Brain microvascular endothelial cell (primary cell): ENCODE data around the gene CSF1R.

Source experiments
- DNase-seq: peaks from one replicate; pipeline ENCODE4 v3.0.0-alpha.2; 2020
- H3K27ac ChIP-seq: fragments of 250-450 bp; sonication (Bioruptor Pico); 2 replicates; pipeline ENCODE4 v1.5.1; 2020; ENCODE audit warnings: mild to moderate bottlenecking, moderate library complexity
- H3K27me3 ChIP-seq: fragments of 250-450 bp; sonication (Bioruptor Pico); replicated peaks from 2 replicates; pipeline ENCODE4 v1.5.1; 2020; ENCODE audit warnings: mild to moderate bottlenecking
- H3K36me3 ChIP-seq: fragments of 250-450 bp; sonication (Bioruptor Pico); replicated peaks from 2 replicates; pipeline ENCODE4 v1.5.1; 2020; ENCODE audit warnings: mild to moderate bottlenecking
- H3K4me3 ChIP-seq: 2 replicates; pipeline ENCODE4 v1.5.1; 2011; ENCODE audit warnings: low read depth, mild to moderate bottlenecking, control low read depth, low read length, moderate library complexity
- in situ Hi-C: cut with HindIII; loops from 2 replicates; pipeline ENCODE4 v1.10.0; 2017; ENCODE audit warnings: low sequenced_read_pairs, low pct_ligation_motif_present
- TF ChIP-seq, protein P1 (sequence below): IDR thresholded peaks from 2 replicates; pipeline ENCODE4 v1.5.1; 2011; ENCODE audit warnings: low read depth, mild to moderate bottlenecking, moderate library complexity, low read length, control low read depth, inconsistent platforms; ENCODE audit errors: missing control alignments

CSF1R gene

DNA sequence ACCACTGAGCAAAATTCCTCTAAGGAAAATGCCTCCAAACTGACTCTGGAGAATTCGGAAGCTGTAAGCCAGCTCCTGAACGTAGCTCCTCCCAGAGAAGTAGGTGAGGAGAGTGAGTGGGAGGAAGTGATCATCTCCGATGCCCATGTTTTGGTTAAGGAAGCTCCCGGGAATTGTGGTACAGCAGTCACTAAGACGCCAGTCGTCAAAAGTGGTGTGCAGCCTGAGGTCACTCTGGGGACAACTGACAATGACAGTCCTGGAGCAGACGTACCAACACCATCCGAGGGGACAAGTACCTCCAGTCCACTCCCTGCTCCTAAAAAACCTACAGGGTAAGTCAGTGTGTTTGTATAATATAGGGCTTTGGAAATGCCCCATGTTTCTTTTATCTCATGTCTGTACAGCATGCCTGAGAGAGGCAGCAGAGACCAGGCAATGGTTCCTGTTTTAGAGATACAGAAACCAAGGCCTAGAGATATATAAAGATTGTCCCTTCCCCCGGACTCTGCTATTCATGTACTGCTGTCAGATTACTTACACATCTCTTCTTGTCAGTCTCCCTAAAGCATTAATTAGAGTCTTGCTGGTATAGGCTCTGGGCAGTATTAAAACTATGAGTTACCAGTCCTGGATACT, 61.9 kb downstream of the CSF1R start:
- Histone ChIP-seq H3K27me3 (no peaks in the 10 kb centered on the region), H3K4me3 (no peak overlapping the region), H3K27ac (no peak overlapping the region), H3K36me3 (peaks cover 65% of the 10 kb centered on the region)
- in situ Hi-C loops, result no loop called here
- no peak for DNase-seq
- TF ChIP-seq, protein P1, sequence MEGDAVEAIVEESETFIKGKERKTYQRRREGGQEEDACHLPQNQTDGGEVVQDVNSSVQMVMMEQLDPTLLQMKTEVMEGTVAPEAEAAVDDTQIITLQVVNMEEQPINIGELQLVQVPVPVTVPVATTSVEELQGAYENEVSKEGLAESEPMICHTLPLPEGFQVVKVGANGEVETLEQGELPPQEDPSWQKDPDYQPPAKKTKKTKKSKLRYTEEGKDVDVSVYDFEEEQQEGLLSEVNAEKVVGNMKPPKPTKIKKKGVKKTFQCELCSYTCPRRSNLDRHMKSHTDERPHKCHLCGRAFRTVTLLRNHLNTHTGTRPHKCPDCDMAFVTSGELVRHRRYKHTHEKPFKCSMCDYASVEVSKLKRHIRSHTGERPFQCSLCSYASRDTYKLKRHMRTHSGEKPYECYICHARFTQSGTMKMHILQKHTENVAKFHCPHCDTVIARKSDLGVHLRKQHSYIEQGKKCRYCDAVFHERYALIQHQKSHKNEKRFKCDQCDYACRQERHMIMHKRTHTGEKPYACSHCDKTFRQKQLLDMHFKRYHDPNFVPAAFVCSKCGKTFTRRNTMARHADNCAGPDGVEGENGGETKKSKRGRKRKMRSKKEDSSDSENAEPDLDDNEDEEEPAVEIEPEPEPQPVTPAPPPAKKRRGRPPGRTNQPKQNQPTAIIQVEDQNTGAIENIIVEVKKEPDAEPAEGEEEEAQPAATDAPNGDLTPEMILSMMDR, result no peak

GRCh38 chr5:150023136-150023535, 63.2 kb downstream of the CSF1R start:
- TF ChIP-seq, protein P1, result no peak
- Histone ChIP-seq H3K27ac (peak overlapping the region; percentile 2), H3K4me3 (no peak overlapping the region), H3K36me3 (peaks cover 65% of the 10 kb centered on the region), H3K27me3 (no peaks in the 10 kb centered on the region)
- no peak for DNase-seq
- in situ Hi-C loops, result no loop called here

DNA sequence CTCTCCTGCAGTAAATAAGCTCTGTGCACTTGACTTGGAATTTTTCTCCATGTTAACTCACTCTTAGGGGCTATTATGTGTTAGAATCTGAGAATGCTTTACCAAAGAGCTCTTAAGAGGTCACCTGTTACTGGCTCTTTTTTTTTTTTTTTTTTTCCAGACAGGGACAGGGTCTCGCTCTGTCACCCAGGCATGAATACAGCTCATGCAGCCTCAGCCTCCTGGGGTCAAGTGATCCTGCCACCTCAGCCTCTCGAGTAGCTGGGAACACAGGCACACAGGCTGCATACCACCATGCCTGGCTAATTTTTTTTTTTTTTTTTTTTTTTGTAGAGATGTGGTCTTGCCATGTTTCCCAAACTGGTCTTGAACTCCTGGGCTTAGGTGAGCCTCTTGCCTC, 63.7 kb downstream of the CSF1R start:
- Histone ChIP-seq H3K27ac (peak overlapping the region; percentile 91), H3K4me3 (no peak overlapping the region), H3K27me3 (no peaks in the 10 kb centered on the region), H3K36me3 (peaks cover 60% of the 10 kb centered on the region)
- no peak for DNase-seq
- TF ChIP-seq, protein P1, result no peak
- in situ Hi-C loops, result no loop called here

DNA sequence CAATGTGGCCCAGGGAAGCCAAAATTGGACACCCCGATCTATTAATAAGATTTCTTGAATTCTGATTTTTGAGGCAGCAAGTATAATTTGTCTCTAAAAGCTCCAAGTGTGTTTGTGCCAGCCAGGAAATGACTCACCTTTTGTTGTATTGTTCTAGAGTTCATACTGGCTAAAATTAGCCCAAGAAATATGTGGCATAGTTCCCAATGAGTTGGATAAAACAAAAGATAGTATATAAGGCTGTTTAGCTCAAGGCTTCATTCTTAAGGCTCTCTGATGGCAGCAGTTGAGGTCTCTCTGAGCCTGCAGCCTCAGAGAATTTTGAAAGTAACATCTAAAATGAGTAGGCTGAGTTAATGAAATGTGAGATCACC, 64.2 kb downstream of the CSF1R start:
- TF ChIP-seq, protein P1, result no peak
- H3K27ac ChIP-seq, result peak overlapping the region; percentile 91
- DNase-seq, result peak; percentile 79
- peaks cover 59% of the 10 kb centered on the region for H3K36me3 ChIP-seq
- H3K4me3 ChIP-seq, result no peak overlapping the region
- H3K27me3 ChIP-seq, result no peaks in the 10 kb centered on the region
- in situ Hi-C loops, result no loop called here

GRCh38 chr5:150021491-150022157, 64.7 kb downstream of the CSF1R start:
- Histone ChIP-seq H3K36me3 (peaks cover 54% of the 10 kb centered on the region), H3K4me3 (no peak overlapping the region), H3K27me3 (no peaks in the 10 kb centered on the region), H3K27ac (peak overlapping the region; percentile 91)
- DNase-seq, result peak; percentile 77
- TF ChIP-seq, protein P1, result no peak
- in situ Hi-C loops, result no loop called here
